Activated B cell treated with CpG ODN at 0.5 μM for 24 hours (primary cell): ENCODE results near the gene PASK. TPM values are rescaled to one million over a fixed set of nuclear protein-coding genes. Genes with fewer than 3 reads are reported as not detected.
A peak's percentile ranks its signal among the peaks of the same experiment; 100 is the strongest.

Experiments used
- ATAC-seq: fragments of 200-7000 bp; cut with Tn5 transposase; one replicate; pipeline ENCODE4 v1.10.0; 2021; ENCODE audit warnings: low read depth, mild to moderate bottlenecking, moderate library complexity
- CTCF ChIA-PET: fragments of 350-600 bp; sonication (Branson Sonifier 250); formaldehyde crosslinking; loops from one replicate; lab custom pipeline; 2021; ENCODE audit warnings: antibody characterized with exemption; lab: Charles Lee
- POLR2A ChIA-PET: fragments of 350-600 bp; sonication (Branson Sonifier 250); formaldehyde crosslinking; loops from one replicate; lab custom pipeline; 2021; ENCODE audit warnings: antibody characterized with exemption; lab: Charles Lee
- DNase-seq: peaks from one replicate; pipeline ENCODE4 v3.0.0; 2022
- H3K27ac Mint-ChIP-seq: one replicate; pipeline ENCODE4 v1.8.0; 2020; ENCODE audit warnings: mixed read lengths
- H3K27me3 Mint-ChIP-seq: one replicate; pipeline ENCODE4 v1.8.0; 2021; ENCODE audit warnings: mixed read lengths
- H3K36me3 Mint-ChIP-seq: one replicate; pipeline ENCODE4 v1.8.0; 2021; ENCODE audit warnings: low read depth, mixed read lengths
- H3K4me1 Mint-ChIP-seq: one replicate; pipeline ENCODE4 v1.8.0; 2021; ENCODE audit warnings: mixed read lengths
- H3K4me3 Mint-ChIP-seq: one replicate; pipeline ENCODE4 v1.8.0; 2020; ENCODE audit warnings: mild to moderate bottlenecking, mixed read lengths
- H3K9me3 Mint-ChIP-seq: one replicate; pipeline ENCODE4 v1.8.0; 2020; ENCODE audit warnings: mixed read lengths
- CTCF ChIP-seq: fragments of 200-600 bp; IDR thresholded peaks from one replicate; pipeline ENCODE4 v1.8.0; 2022; ENCODE audit warnings: antibody characterized with exemption, mild to moderate bottlenecking
- intact Hi-C: fragments of 100-400 bp; cut with micrococcal nuclease; formaldehyde crosslinking; loops from one replicate; pipeline ENCODE4 v1.15.1; 2024
- total RNA-seq: library from RNA; stranded (reverse); gene quantifications from 2 replicates; pipeline ENCODE4 v1.2.3, GENCODE V29; 2022

The PASK gene
- total RNA-seq, 1 donor from 2014 or later, result 150 TPM

- H3K4me3 Mint-ChIP-seq, result no peak overlapping the region
Observed at GRCh38 chr2:241158546-241158900, 9.3 kb upstream of the PASK start.

GRCh38 chr2:241157841-241158545, 8.7 kb upstream of the PASK start:
- ChIA-PET POLR2A (interaction anchor here (1.6 kb wide), 1 partner anchor 56 kb away, joined by 4 read pairs; the partner anchor contains the start of gene MTERF4), CTCF (no interaction called here)
- no peak for DNase-seq
- H3K4me3 Mint-ChIP-seq, result no peak overlapping the region
- H3K27ac Mint-ChIP-seq, result no peak overlapping the region
- TF ChIP-seq CTCF, result no peak
- H3K36me3 Mint-ChIP-seq, result peaks cover 73% of the 10 kb centered on the region
- peak; percentile 81 for ATAC-seq
- no peaks in the 10 kb centered on the region for H3K9me3 Mint-ChIP-seq
- H3K4me1 Mint-ChIP-seq, result peaks cover 16% of the 10 kb centered on the region
- H3K27me3 Mint-ChIP-seq, result no peaks in the 10 kb centered on the region
- intact Hi-C loops, result loop anchor here (10.0 kb wide), 1 partner anchor 457 kb away; no protein-coding TSS in a partner anchor

More at GRCh38 chr2:241158546-241158900, 9.3 kb upstream of the PASK start:
- CTCF ChIA-PET, result no interaction called here
- Mint-ChIP-seq H3K27me3 (no peaks in the 10 kb centered on the region), H3K27ac (no peak overlapping the region), H3K4me1 (peaks cover 16% of the 10 kb centered on the region), H3K9me3 (no peaks in the 10 kb centered on the region), H3K36me3 (peaks cover 73% of the 10 kb centered on the region)
- no peak for TF ChIP-seq CTCF
- no peak for ATAC-seq
- no peak for DNase-seq
- POLR2A ChIA-PET, result no interaction called here
- intact Hi-C loops, result loop anchor here (10.0 kb wide), 1 partner anchor 456 kb away; no protein-coding TSS in a partner anchor

GRCh38 chr2:241156971-241157441, 7.7 kb upstream of the PASK start:
- intact Hi-C loops, result loop anchor here (10.0 kb wide), 1 partner anchor 458 kb away; no protein-coding TSS in a partner anchor
- no peak overlapping the region for H3K4me3 Mint-ChIP-seq
- H3K27ac Mint-ChIP-seq, result no peak overlapping the region
- CTCF ChIA-PET, result no interaction called here
- peaks cover 68% of the 10 kb centered on the region for H3K36me3 Mint-ChIP-seq
- no peak for TF ChIP-seq CTCF
- DNase-seq, result no peak
- H3K4me1 Mint-ChIP-seq, result peaks cover 16% of the 10 kb centered on the region
- H3K9me3 Mint-ChIP-seq, result no peaks in the 10 kb centered on the region
- POLR2A ChIA-PET, result interaction anchor here (0.9 to 1.6 kb wide), 2 partner anchors 21 to 55 kb away, joined by 3 to 4 read pairs; partner anchors contain the start of gene MTERF4
- no peak for ATAC-seq
- H3K27me3 Mint-ChIP-seq, result no peaks in the 10 kb centered on the region

GRCh38 chr2:241155936-241156335, 6.7 kb upstream of the PASK start:
- DNase-seq, result no peak
- Mint-ChIP-seq H3K4me3 (no peak overlapping the region), H3K9me3 (no peaks in the 10 kb centered on the region), H3K27me3 (no peaks in the 10 kb centered on the region), H3K27ac (no peak overlapping the region), H3K4me1 (peaks cover 24% of the 10 kb centered on the region), H3K36me3 (peaks cover 61% of the 10 kb centered on the region)
- ChIA-PET CTCF (interaction anchor here (2.5 kb wide), 1 partner anchor 78 kb away, joined by 8 read pairs; no protein-coding TSS in a partner anchor), POLR2A (no interaction called here)
- intact Hi-C loops, result loop anchor here (10.0 kb wide), 1 partner anchor 459 kb away; no protein-coding TSS in a partner anchor
- TF ChIP-seq CTCF, result no peak
- ATAC-seq, result no peak

- intact Hi-C loops, result loop anchor here (5.0 to 10.0 kb wide), 3 partner anchors 62 to 460 kb away; partner anchors contain the start of gene SNED1
- CTCF ChIA-PET, result interaction anchor here (2.5 kb wide), 1 partner anchor 77 kb away, joined by 8 read pairs; no protein-coding TSS in a partner anchor
- H3K4me1 Mint-ChIP-seq, result peaks cover 32% of the 10 kb centered on the region
- no peak for TF ChIP-seq CTCF
- H3K4me3 Mint-ChIP-seq, result no peak overlapping the region
- no peaks in the 10 kb centered on the region for H3K9me3 Mint-ChIP-seq
- DNase-seq (no peak), ATAC-seq (no peak)
- POLR2A ChIA-PET, result no interaction called here
- H3K36me3 Mint-ChIP-seq, result peaks cover 60% of the 10 kb centered on the region
- no peak overlapping the region for H3K27ac Mint-ChIP-seq
- no peaks in the 10 kb centered on the region for H3K27me3 Mint-ChIP-seq
Observed at GRCh38 chr2:241154915-241155314, 5.6 kb upstream of the PASK start.
